Endodermal cell (in vitro differentiated cells): ENCODE data around the gene ZC3H12D. TPM values are rescaled to one million over a fixed set of nuclear protein-coding genes. Genes with fewer than 3 reads are reported as not detected.

Source experiments
- DNase-seq: peaks from one replicate; pipeline ENCODE4 v3.0.0-alpha.2; 2017
- H3K27ac ChIP-seq: 2 replicates; pipeline ENCODE4 v1.5.1; 2013; ENCODE audit warnings: mild to moderate bottlenecking, low read depth, low read length, moderate library complexity
- H3K27me3 ChIP-seq: 2 replicates; pipeline ENCODE4 v1.6.1; 2013; ENCODE audit warnings: mild to moderate bottlenecking, low read length, moderate library complexity; ENCODE audit not compliant: insufficient read depth, control insufficient read depth, poor library complexity, severe bottlenecking
- H3K36me3 ChIP-seq: 2 replicates; pipeline ENCODE4 v1.7.0; 2013; ENCODE audit warnings: mild to moderate bottlenecking, low read length, moderate library complexity; ENCODE audit not compliant: control insufficient read depth, insufficient read depth
- H3K4me1 ChIP-seq: one replicate; pipeline ENCODE4 v1.7.0; 2013; ENCODE audit warnings: low read length; ENCODE audit not compliant: control insufficient read depth, insufficient read depth
- H3K4me3 ChIP-seq: 2 replicates; pipeline ENCODE4 v1.5.1; 2013; ENCODE audit warnings: mild to moderate bottlenecking, low read length, moderate library complexity
- H3K9ac ChIP-seq: 2 replicates; pipeline ENCODE4 v1.6.1; 2013; ENCODE audit warnings: mild to moderate bottlenecking, low read length, moderate library complexity; ENCODE audit not compliant: poor library complexity, severe bottlenecking; ENCODE audit errors: extremely low read depth
- H3K9me3 ChIP-seq: 2 replicates; pipeline ENCODE4 v1.6.1; 2013; ENCODE audit warnings: mild to moderate bottlenecking, low read length, moderate library complexity; ENCODE audit not compliant: control insufficient read depth
- H3K27ac Mint-ChIP-seq: 2 replicates; pipeline ENCODE4 v1.8.0; 2020; ENCODE audit warnings: mixed read lengths
- H3K27me3 Mint-ChIP-seq: 2 replicates; pipeline ENCODE4 v1.8.0; 2021; ENCODE audit warnings: mild to moderate bottlenecking, mixed read lengths; ENCODE audit not compliant: insufficient read depth
- H3K36me3 Mint-ChIP-seq: 2 replicates; pipeline ENCODE4 v1.8.0; 2020; ENCODE audit warnings: low read depth, mixed read lengths
- H3K4me1 Mint-ChIP-seq: 2 replicates; pipeline ENCODE4 v1.8.0; 2020; ENCODE audit warnings: mixed read lengths
- H3K4me3 Mint-ChIP-seq: 2 replicates; pipeline ENCODE4 v1.8.0; 2020; ENCODE audit warnings: mild to moderate bottlenecking, moderate library complexity, mixed read lengths
- H3K9me3 Mint-ChIP-seq: 2 replicates; pipeline ENCODE4 v1.8.0; 2020; ENCODE audit warnings: mild to moderate bottlenecking, mixed read lengths
- CTCF ChIP-seq: fragments of 200-600 bp; sonication (generic); conservative IDR thresholded peaks from 2 replicates; pipeline ENCODE4 v1.5.0; 2021; ENCODE audit warnings: antibody characterized with exemption, mild to moderate bottlenecking
- whole genome bisulfite sequencing, 2 experiments: methylation state at CpG; one replicate each; pipeline versions ENCODE4 v1.1.5 to v1.1.7; 2013; ENCODE audit warnings: missing lambda C conversion rate in 2 of 2, mixed read lengths in 1 of 2; ENCODE audit not compliant: insufficient coverage in 1 of 2, insufficient read length in 1 of 2; 5-methylcytosine and 5-hydroxymethylcytosine counted together
- total RNA-seq, 2 donors: library from RNA; stranded (reverse); fragmentation: NEBNext Ultra II Directional in 1 of 2; extraction: Animal tissue kit (Norgen Biotek cat#: 25700) in 1 of 2; gene quantifications; 2 replicates in 1 of 2; 3 replicates in 1 of 2; pipeline ENCODE4 v1.2.1, GENCODE V29; 2021

The ZC3H12D gene
- total RNA-seq, 2 donors from 2014 or later: 0.20 to 0.42 TPM

- H3K9ac ChIP-seq: no peak overlapping the region
- Mint-ChIP-seq H3K4me3 (peak overlapping the region; percentile 52), H3K27me3 (peaks cover 54% of the 10 kb centered on the region), H3K9me3 (no peaks in the 10 kb centered on the region), H3K27ac (no peak overlapping the region), H3K4me1 (peaks cover 4% of the 10 kb centered on the region), H3K36me3 (no peaks in the 10 kb centered on the region)
- H3K4me1 ChIP-seq: no peaks in the 10 kb centered on the region
- DNase-seq: no peak
- no peaks in the 10 kb centered on the region for H3K9me3 ChIP-seq
- WGBS, 2 experiments: 92 to 95% methylated on average over 6 to 13 of the region's 13 CpGs
- peaks cover 39% of the 10 kb centered on the region for H3K27me3 ChIP-seq
- no peak for TF ChIP-seq CTCF
- H3K4me3 ChIP-seq: no peak overlapping the region
- no peak overlapping the region for H3K27ac ChIP-seq
- no peaks in the 10 kb centered on the region for H3K36me3 ChIP-seq
These were observed 32.5 kb downstream of the ZC3H12D start for GRCh38 chr6:149452037-149452939.

- H3K27me3 ChIP-seq: peaks cover 39% of the 10 kb centered on the region
- H3K27ac ChIP-seq: no peak overlapping the region
- Mint-ChIP-seq H3K4me3 (peak overlapping the region; percentile 52), H3K36me3 (no peaks in the 10 kb centered on the region), H3K9me3 (no peaks in the 10 kb centered on the region), H3K27ac (no peak overlapping the region), H3K4me1 (peaks cover 4% of the 10 kb centered on the region), H3K27me3 (peaks cover 53% of the 10 kb centered on the region)
- H3K36me3 ChIP-seq: no peaks in the 10 kb centered on the region
- peak; percentile 79 for DNase-seq
- H3K4me3 ChIP-seq: peak overlapping the region; percentile 35
- 38 to 60% methylated on average over 24 to 47 of the region's 47 CpGs for WGBS, 2 experiments
- no peaks in the 10 kb centered on the region for H3K9me3 ChIP-seq
- H3K9ac ChIP-seq: no peak overlapping the region
- no peaks in the 10 kb centered on the region for H3K4me1 ChIP-seq
- TF ChIP-seq CTCF: no peak
These were observed 33.3 kb downstream of the ZC3H12D start for GRCh38 chr6:149451376-149452036.

- peaks cover 39% of the 10 kb centered on the region for H3K27me3 ChIP-seq
- H3K4me3 ChIP-seq: peak overlapping the region; percentile 35
- WGBS, 2 experiments: 10 to 14% methylated on average over 10 to 89 of the region's 89 CpGs
- Mint-ChIP-seq H3K4me1 (peaks cover 4% of the 10 kb centered on the region), H3K4me3 (peak overlapping the region; percentile 52), H3K36me3 (no peaks in the 10 kb centered on the region), H3K27me3 (peaks cover 53% of the 10 kb centered on the region), H3K9me3 (no peaks in the 10 kb centered on the region), H3K27ac (no peak overlapping the region)
- no peak overlapping the region for H3K9ac ChIP-seq
- no peak overlapping the region for H3K27ac ChIP-seq
- no peak for TF ChIP-seq CTCF
- DNase-seq: peak; percentile 72
- no peaks in the 10 kb centered on the region for H3K36me3 ChIP-seq
- H3K9me3 ChIP-seq: no peaks in the 10 kb centered on the region
- no peaks in the 10 kb centered on the region for H3K4me1 ChIP-seq
These were observed 34.0 kb downstream of the ZC3H12D start for GRCh38 chr6:149450679-149451375.
